ENCODE data around the gene DBT. TPM values are rescaled to one million over a fixed set of nuclear protein-coding genes. Genes with fewer than 3 reads are reported as not detected.

DBT gene
- 7.7 and 10.4 TPM in 2 replicates for total RNA-seq

GRCh38 chr1:100249537-100250257 lies at the start of gene DBT:
Gene DBT, minus strand, starts transcription at chr1:100249834. Its CDS starts 14 bp downstream, at chr1:100249820.

GRCh38 chr1:100265931-100266740 lies 16.5 kb upstream of the DBT start, which contains the start of gene RTCA:
Gene RTCA, plus strand, starts transcription at chr1:100266216. Its CDS starts 160 bp downstream, at chr1:100266376.

GRCh38 chr1:100178091-100178490 lies 71.5 kb downstream of the DBT start, which contains the start of gene LRRC39:
Gene LRRC39, minus strand, starts transcription at chr1:100178256. Its CDS starts 9,740 bp downstream, at chr1:100168516.

Other genes with a start within 250 kb of the DBT start
- gene SASS6, start 116.9 kb downstream of the DBT start, total RNA-seq, result 1.5 and 3.6 TPM in 2 replicates
- 12.8 and 18.5 TPM in 2 replicates for gene TRMT13, start 116.7 kb downstream of the DBT start, total RNA-seq
- gene LRRC39, start 71.6 kb downstream of the DBT start, total RNA-seq, result 0.30 and 0.37 TPM in 2 replicates
- gene RTCA, start 16.4 kb upstream of the DBT start, total RNA-seq, result 51.4 and 66.6 TPM in 2 replicates
- gene CDC14A, start 102.7 kb upstream of the DBT start, total RNA-seq, result 4.2 and 6.5 TPM in 2 replicates

Data from smooth muscle cell of the umbilical artery (primary cell).